Measurements from ENCODE around the gene PLXDC2. TPM values are rescaled to one million over a fixed set of nuclear protein-coding genes. Genes with fewer than 3 reads are reported as not detected.

Gene PLXDC2
- total RNA-seq, 1 donor from 2014 or later, result 0.16 TPM

DNA sequence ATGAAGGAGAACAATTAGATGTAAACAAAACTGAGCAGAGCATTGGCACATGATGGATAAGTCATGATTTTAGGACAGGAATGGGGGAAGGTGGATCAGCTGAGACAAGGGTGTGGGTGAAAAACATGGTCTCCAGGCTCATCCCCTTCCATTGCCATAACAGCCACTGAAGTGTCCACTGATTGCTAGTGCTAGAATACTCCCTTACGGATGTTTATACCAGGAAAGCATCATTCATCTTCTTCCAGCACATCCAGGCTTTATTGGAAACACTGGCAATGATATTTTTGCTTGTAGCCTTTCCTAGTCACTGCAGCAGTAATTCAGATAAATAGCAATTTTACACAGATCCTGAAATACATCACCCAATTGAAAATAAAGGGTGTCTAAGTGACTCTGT lies 259.5 kb downstream of the PLXDC2 start:
- CTCF ChIA-PET, result no interaction called here
- ATAC-seq (ENCODE audit: low read depth), result no peak
- no peak for DNase-seq
- Mint-ChIP-seq H3K27me3 (no peaks in the 10 kb centered on the region), H3K4me3 (no peak overlapping the region), H3K9me3 (peaks cover 9% of the 10 kb centered on the region), H3K27ac (no peak overlapping the region), H3K4me1 (no peaks in the 10 kb centered on the region), H3K36me3 (ENCODE audit: low read depth) (no peaks in the 10 kb centered on the region)
- POLR2A ChIA-PET, result no interaction called here
- no peak for TF ChIP-seq CTCF (IDR thresholded peaks at IDR 0.05)
- intact Hi-C loops (cut with micrococcal nuclease), result no loop called here

DNA sequence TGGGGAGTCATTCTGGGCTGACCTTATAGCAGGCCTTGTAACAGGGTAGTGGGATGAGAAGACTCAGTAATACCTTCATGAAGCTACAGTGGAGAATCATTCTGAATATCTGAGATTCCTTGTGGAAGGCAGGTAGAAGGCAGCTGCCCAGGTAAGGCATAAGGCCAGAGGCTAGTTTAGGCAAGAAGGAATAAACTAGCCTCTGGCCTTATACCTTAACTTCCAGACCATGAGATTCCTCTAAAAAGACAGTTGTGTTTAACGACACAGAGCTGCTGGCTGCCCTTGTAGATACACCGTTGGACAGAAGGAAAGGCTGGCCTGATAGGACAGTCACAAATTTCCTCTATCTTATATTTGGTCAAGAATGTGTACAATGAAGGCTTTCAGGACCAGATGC lies 268.2 kb downstream of the PLXDC2 start:
- no peak for ATAC-seq (ENCODE audit: low read depth)
- H3K36me3 Mint-ChIP-seq (ENCODE audit: low read depth), result no peaks in the 10 kb centered on the region
- H3K27me3 Mint-ChIP-seq, result no peaks in the 10 kb centered on the region
- POLR2A ChIA-PET, result no interaction called here
- no peak overlapping the region for H3K27ac Mint-ChIP-seq
- H3K4me1 Mint-ChIP-seq, result no peaks in the 10 kb centered on the region
- H3K4me3 Mint-ChIP-seq, result no peak overlapping the region
- no peak for DNase-seq
- intact Hi-C loops (cut with micrococcal nuclease), result no loop called here
- no peaks in the 10 kb centered on the region for H3K9me3 Mint-ChIP-seq
- CTCF ChIA-PET, result no interaction called here
- TF ChIP-seq CTCF (IDR thresholded peaks at IDR 0.05), result no peak

GRCh38 chr10:20085115-20085514 lies 268.9 kb downstream of the PLXDC2 start:
- no peak for ATAC-seq (ENCODE audit: low read depth)
- DNase-seq, result no peak
- Mint-ChIP-seq H3K4me1 (no peaks in the 10 kb centered on the region), H3K4me3 (no peak overlapping the region), H3K27me3 (no peaks in the 10 kb centered on the region), H3K9me3 (no peaks in the 10 kb centered on the region), H3K36me3 (ENCODE audit: low read depth) (no peaks in the 10 kb centered on the region), H3K27ac (no peak overlapping the region)
- intact Hi-C loops (cut with micrococcal nuclease), result no loop called here
- ChIA-PET POLR2A (no interaction called here), CTCF (no interaction called here)
- TF ChIP-seq CTCF (IDR thresholded peaks at IDR 0.05), result no peak

GRCh38 chr10:20087353-20087752 lies 271.1 kb downstream of the PLXDC2 start:
- CTCF ChIA-PET, result no interaction called here

DNA sequence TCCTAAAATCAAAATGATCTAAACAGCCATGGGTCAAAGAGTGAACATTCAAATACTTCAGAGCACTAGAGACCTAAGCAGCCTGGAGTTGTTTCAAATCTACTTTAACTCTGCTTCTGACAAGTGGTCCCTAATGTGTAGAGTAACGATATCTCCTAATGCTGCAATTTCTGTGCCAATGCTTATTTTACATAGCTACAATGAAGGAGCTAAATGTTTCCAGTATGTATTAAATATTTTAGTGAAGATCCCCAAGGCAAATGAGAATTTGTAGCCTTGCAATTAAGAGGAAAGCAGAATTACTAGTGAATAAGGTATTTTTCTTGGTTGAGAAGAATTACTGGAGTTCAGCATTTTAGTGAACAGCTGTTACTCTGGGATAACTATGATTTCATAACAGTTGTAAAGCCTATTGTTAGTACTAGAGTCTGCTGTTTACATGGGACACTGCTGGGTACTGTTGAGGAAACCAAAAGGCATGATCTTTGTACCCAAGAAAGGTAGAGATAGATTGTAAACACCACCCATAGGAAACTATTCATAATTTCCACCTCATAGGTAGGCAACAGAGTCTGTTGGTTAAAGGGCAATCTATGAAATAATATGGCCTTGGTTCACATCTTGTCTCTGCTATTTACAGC lies 271.9 kb downstream of the PLXDC2 start:
- H3K4me1 Mint-ChIP-seq, result no peaks in the 10 kb centered on the region
- intact Hi-C loops (cut with micrococcal nuclease), result no loop called here
- no peak for TF ChIP-seq CTCF (IDR thresholded peaks at IDR 0.05)
- no peaks in the 10 kb centered on the region for H3K36me3 Mint-ChIP-seq (ENCODE audit: low read depth)
- no peak overlapping the region for H3K27ac Mint-ChIP-seq
- DNase-seq (no peak), ATAC-seq (ENCODE audit: low read depth) (no peak)
- ChIA-PET POLR2A (no interaction called here), CTCF (no interaction called here)
- peaks cover 4% of the 10 kb centered on the region for H3K9me3 Mint-ChIP-seq
- no peaks in the 10 kb centered on the region for H3K27me3 Mint-ChIP-seq
- no peak overlapping the region for H3K4me3 Mint-ChIP-seq

More at GRCh38 chr10:20087353-20087752, 271.1 kb downstream of the PLXDC2 start:
- H3K36me3 Mint-ChIP-seq (ENCODE audit: low read depth), result no peaks in the 10 kb centered on the region
- POLR2A ChIA-PET, result no interaction called here
- ATAC-seq (ENCODE audit: low read depth), result no peak
- H3K4me3 Mint-ChIP-seq, result no peak overlapping the region
- H3K27me3 Mint-ChIP-seq, result no peaks in the 10 kb centered on the region
- H3K27ac Mint-ChIP-seq, result no peak overlapping the region
- H3K4me1 Mint-ChIP-seq, result no peaks in the 10 kb centered on the region
- peaks cover under 1% of the 10 kb centered on the region for H3K9me3 Mint-ChIP-seq
- no peak for DNase-seq
- intact Hi-C loops (cut with micrococcal nuclease), result no loop called here
- no peak for TF ChIP-seq CTCF (IDR thresholded peaks at IDR 0.05)

Data from activated B cell treated with CpG ODN at 0.5 μM for 24 hours (primary cell).